ENCODE data around the gene PSMC1. TPM values are rescaled to one million over a fixed set of nuclear protein-coding genes. Genes with fewer than 3 reads are reported as not detected.

PSMC1 gene
- total RNA-seq, 2 donors from 2014 or later = 77.4 to 94.3 TPM

GRCh38 chr14:90305176-90305601 lies 48.8 kb downstream of the PSMC1 start:
- WGBS = 69% methylated on average over 4 of the region's 4 CpGs
- Histone ChIP-seq H3K4me1 (replicated peaks) (no peaks in the 10 kb centered on the region), H3K36me3 (peaks cover 3 to 6% of the 10 kb centered on the region in 2 donors), H3K4me3 (no peak overlapping the region), H3K27me3 (replicated peaks; ENCODE audit: insufficient read depth) (no peaks in the 10 kb centered on the region), H3K9me3 (no peaks in the 10 kb centered on the region), H3K27ac (no peak overlapping the region)
- TF ChIP-seq POLR2AphosphoS5 (IDR thresholded peaks at IDR 0.05) (no peak), POLR2A (IDR thresholded peaks at IDR 0.05) (no peak), CTCF (IDR thresholded peaks at IDR 0.05) (no peak)
- intact Hi-C loops (cut with DNase I) = loop anchor here (10.0 kb wide), 1 partner anchor 510 kb away; the partner anchor contains the start of gene TTC7B
- no peak for DNase-seq (ENCODE audit: low spot score)

GRCh38 chr14:90308561-90308960 lies 52.2 kb downstream of the PSMC1 start:
- Histone ChIP-seq H3K27ac (no peak overlapping the region), H3K4me3 (no peak overlapping the region), H3K4me1 (replicated peaks) (no peaks in the 10 kb centered on the region), H3K36me3 (peaks cover 3 to 5% of the 10 kb centered on the region in 2 donors), H3K27me3 (replicated peaks; ENCODE audit: insufficient read depth) (no peaks in the 10 kb centered on the region), H3K9me3 (no peaks in the 10 kb centered on the region)
- intact Hi-C loops (cut with DNase I) = loop anchor here (10.0 kb wide), 1 partner anchor 506 kb away; the partner anchor contains the start of gene TTC7B
- 72% methylated on average over 7 of the region's 7 CpGs for WGBS
- no peak for DNase-seq (ENCODE audit: low spot score)
- TF ChIP-seq CTCF (IDR thresholded peaks at IDR 0.05) = no peak

GRCh38 chr14:90317286-90317685 lies 60.9 kb downstream of the PSMC1 start:
- no peak overlapping the region for H3K4me3 ChIP-seq
- no peak for DNase-seq (ENCODE audit: low spot score)
- no peak for TF ChIP-seq POLR2A (IDR thresholded peaks at IDR 0.05)
- TF ChIP-seq CTCF (IDR thresholded peaks at IDR 0.05) = no peak
- no peak for TF ChIP-seq POLR2AphosphoS5 (IDR thresholded peaks at IDR 0.05)
- intact Hi-C loops (cut with DNase I) = no loop called here
- no peak overlapping the region for H3K27ac ChIP-seq
- no peaks in the 10 kb centered on the region for H3K4me1 ChIP-seq (replicated peaks)
- H3K36me3 ChIP-seq = no peaks in the 10 kb centered on the region
- 90% methylated on average over 2 of the region's 2 CpGs for WGBS
- H3K9me3 ChIP-seq = no peaks in the 10 kb centered on the region
- H3K27me3 ChIP-seq (replicated peaks; ENCODE audit: insufficient read depth) = no peaks in the 10 kb centered on the region

GRCh38 chr14:90318016-90318415 lies 61.7 kb downstream of the PSMC1 start:
- intact Hi-C loops (cut with DNase I) = no loop called here
- Histone ChIP-seq H3K4me1 (replicated peaks) (no peaks in the 10 kb centered on the region), H3K27ac (no peak overlapping the region), H3K4me3 (no peak overlapping the region), H3K9me3 (no peaks in the 10 kb centered on the region), H3K27me3 (replicated peaks; ENCODE audit: insufficient read depth) (no peaks in the 10 kb centered on the region), H3K36me3 (no peaks in the 10 kb centered on the region)
- no peak for DNase-seq (ENCODE audit: low spot score)
- TF ChIP-seq CTCF (IDR thresholded peaks at IDR 0.05) = no peak
- no peak for TF ChIP-seq POLR2AphosphoS5 (IDR thresholded peaks at IDR 0.05)
- TF ChIP-seq POLR2A (IDR thresholded peaks at IDR 0.05) = no peak
- 79% methylated on average over 4 of the region's 4 CpGs for WGBS

GRCh38 chr14:90319173-90319572 lies 62.8 kb downstream of the PSMC1 start:
- no peak overlapping the region for H3K27ac ChIP-seq
- WGBS = 77% methylated on average over 3 of the region's 3 CpGs
- intact Hi-C loops (cut with DNase I) = no loop called here
- TF ChIP-seq POLR2AphosphoS5 (IDR thresholded peaks at IDR 0.05) (no peak), POLR2A (IDR thresholded peaks at IDR 0.05) (no peak), CTCF (IDR thresholded peaks at IDR 0.05) (no peak)
- no peaks in the 10 kb centered on the region for H3K9me3 ChIP-seq
- no peaks in the 10 kb centered on the region for H3K36me3 ChIP-seq
- H3K4me3 ChIP-seq = no peak overlapping the region
- no peaks in the 10 kb centered on the region for H3K4me1 ChIP-seq (replicated peaks)
- no peaks in the 10 kb centered on the region for H3K27me3 ChIP-seq (replicated peaks; ENCODE audit: insufficient read depth)
- no peak for DNase-seq (ENCODE audit: low spot score)
